HG03139 (cell line): ENCODE measurements around the gene CDKAL1.
"Not testable (repeated sequence)": the region's sequence is repeated elsewhere in the genome, so short reads cannot be mapped to it uniquely, and the experiment has no call there.

ENCODE experiments used
- ATAC-seq: cut with Tn5 transposase; IDR thresholded peaks from one replicate; pipeline ENCODE4 v1.9.1; 2021; ENCODE audit not compliant: unreplicated experiment

CDKAL1 gene

GRCh38 chr6:20909621-20910020, 375.4 kb downstream of the CDKAL1 start:
- no peak for ATAC-seq

- no peak for ATAC-seq
These were observed 377.5 kb downstream of the CDKAL1 start for GRCh38 chr6:20911712-20912111.

- no peak for ATAC-seq
These were observed 380.9 kb downstream of the CDKAL1 start for GRCh38 chr6:20915156-20915555.

GRCh38 chr6:20915626-20916025, 381.4 kb downstream of the CDKAL1 start:
- ATAC-seq: no peak

- ATAC-seq: no peak
These were observed 381.8 kb downstream of the CDKAL1 start for GRCh38 chr6:20916086-20916485.

- no peak for ATAC-seq
These were observed 384.6 kb downstream of the CDKAL1 start for GRCh38 chr6:20918868-20919267.

- ATAC-seq: peak; percentile 59
These were observed 385.6 kb downstream of the CDKAL1 start for GRCh38 chr6:20919677-20920385.

GRCh38 chr6:20921578-20921977, 387.3 kb downstream of the CDKAL1 start:
- no peak for ATAC-seq

- ATAC-seq: no peak
These were observed 388.5 kb downstream of the CDKAL1 start for GRCh38 chr6:20922743-20923142.

GRCh38 chr6:20924094-20924493, 389.8 kb downstream of the CDKAL1 start:
- not testable (repeated sequence) for ATAC-seq

GRCh38 chr6:20924911-20925543, 390.8 kb downstream of the CDKAL1 start:
- no peak for ATAC-seq

GRCh38 chr6:20927130-20927860, 393.0 kb downstream of the CDKAL1 start:
- no peak for ATAC-seq

- ATAC-seq: no peak
These were observed 395.0 kb downstream of the CDKAL1 start for GRCh38 chr6:20929283-20929682.

GRCh38 chr6:20931093-20931492, 396.8 kb downstream of the CDKAL1 start:
- no peak for ATAC-seq

GRCh38 chr6:20931772-20932171, 397.5 kb downstream of the CDKAL1 start:
- no peak for ATAC-seq

- ATAC-seq: no peak
These were observed 398.0 kb downstream of the CDKAL1 start for GRCh38 chr6:20932284-20932683.

- ATAC-seq: no peak
These were observed 399.0 kb downstream of the CDKAL1 start for GRCh38 chr6:20933057-20933788.

- no peak for ATAC-seq
These were observed 402.7 kb downstream of the CDKAL1 start for GRCh38 chr6:20936949-20937348.

GRCh38 chr6:20939161-20939775, 405.0 kb downstream of the CDKAL1 start:
- ATAC-seq: no peak

- no peak for ATAC-seq
These were observed 408.9 kb downstream of the CDKAL1 start for GRCh38 chr6:20943040-20943627.

- no peak for ATAC-seq
These were observed 409.7 kb downstream of the CDKAL1 start for GRCh38 chr6:20943922-20944321.
